K562 (cell line): ENCODE results near the gene CST5. TPM values are rescaled to one million over a fixed set of nuclear protein-coding genes. Genes with fewer than 3 reads are reported as not detected.

Experiments used
- ATAC-seq: fragments of 200-7000 bp; cut with Tn5 transposase; 3 replicates; pipeline ENCODE4 v1.9.1; 2020; ENCODE audit warnings: moderate library complexity
- BruUV-seq: library from RNA; stranded (reverse); fragments of 400-500 nt; replicated peaks from 2 replicates; lab custom pipeline; 2021; lab: Mats Ljungman, UMichigan
- CTCF ChIA-PET: fragments of 300-600 bp; formaldehyde crosslinking; extraction: SDS; loops from one replicate; lab custom pipeline; 2021; ENCODE audit warnings: low intra/inter-chr PET ratio; lab: Yijun Ruan, JAX
- POLR2A ChIA-PET: fragments of 300-600, 350-650 bp; sonication (Branson Sonifier 250); formaldehyde crosslinking; extraction: SDS; loops from one replicate; lab custom pipeline; 2021; ENCODE audit warnings: antibody characterized with exemption, inconsistent platforms; lab: Yijun Ruan, JAX
- DNase-seq, 4 experiments: peaks; one replicate each; pipeline versions ENCODE4 v3.0.0 to v3.0.0-alpha.2; 2011 to 2018; ENCODE audit warnings: low spot score in 3 of 4, mixed read lengths in 3 of 4; ENCODE audit errors: extremely low read depth in 1 of 4
- FAIRE-seq: peaks from 2 replicates; lab custom pipeline; 2011; peaks lifted over from hg19 to GRCh38; lab: Jason Lieb, UNC
- H2AFZ ChIP-seq: 2 replicates; pipeline ENCODE4 v1.6.0; 2011; ENCODE audit warnings: low read depth, low read length, control low read depth, inconsistent platforms
- H3K27ac ChIP-seq: fragments of 200-600 bp; 3 replicates; pipeline ENCODE4 v1.8.0; 2011; ENCODE audit warnings: low read depth, mild to moderate bottlenecking, control low read depth, inconsistent platforms, low read length, moderate library complexity, mixed read lengths; ENCODE audit errors: extremely low read depth
- H3K27me3 ChIP-seq, 2 experiments: fragments of 300-600 bp in 1 of 2; 2 replicates in 1 of 2; 3 replicates in 1 of 2; pipeline versions ENCODE4 v1.6.0 to v1.8.0; 2011; ENCODE audit warnings: inconsistent platforms in 2 of 2, low read length in 2 of 2, mild to moderate bottlenecking in 1 of 2, mixed read lengths in 1 of 2, moderate library complexity in 1 of 2; ENCODE audit not compliant: control insufficient read depth in 2 of 2, insufficient read depth in 2 of 2
- H3K36me3 ChIP-seq: fragments of 300-600 bp; 3 replicates; pipeline ENCODE4 v1.8.0; 2011; ENCODE audit warnings: mild to moderate bottlenecking, low read length, inconsistent platforms; ENCODE audit not compliant: control insufficient read depth, insufficient read depth
- H3K4me1 ChIP-seq, 2 experiments: fragments of 200-600 bp in 1 of 2; replicated peaks in 1 of 2; 2 replicates in 1 of 2; 3 replicates in 1 of 2; pipeline versions ENCODE4 v1.5.1 to v1.8.0; 2011; ENCODE audit warnings: inconsistent platforms in 2 of 2, low read length in 2 of 2, mild to moderate bottlenecking in 1 of 2, mixed read lengths in 1 of 2, moderate library complexity in 1 of 2; ENCODE audit not compliant: control insufficient read depth in 2 of 2, insufficient read depth in 2 of 2
- H3K4me2 ChIP-seq: 2 replicates; pipeline ENCODE4 v1.6.1; 2011; ENCODE audit warnings: low read length, control low read depth, inconsistent platforms, mixed read lengths; ENCODE audit not compliant: insufficient read depth
- H3K4me3 ChIP-seq: fragments of 200-600 bp; sonication (generic), shearing (Covaris generic); 2 replicates; pipeline ENCODE4 v1.5.1; 2016; ENCODE audit warnings: control low read depth, inconsistent platforms
- H3K79me2 ChIP-seq: fragments of 200-600 bp; 3 replicates; pipeline ENCODE4 v1.8.0; 2011; ENCODE audit warnings: low read length, inconsistent platforms; ENCODE audit not compliant: control insufficient read depth, insufficient read depth
- H3K9ac ChIP-seq, 2 experiments: 2 replicates each; pipeline versions ENCODE4 v1.6.0 to v1.6.1; 2011; ENCODE audit warnings: low read depth in 2 of 2, low read length in 2 of 2, control low read depth in 1 of 2, inconsistent platforms in 1 of 2, mild to moderate bottlenecking in 1 of 2, mixed read lengths in 1 of 2; ENCODE audit not compliant: insufficient read depth in 1 of 2
- H3K9me1 ChIP-seq: one replicate; pipeline ENCODE4 v1.6.0; 2011; ENCODE audit warnings: inconsistent platforms, mild to moderate bottlenecking, low read length, moderate library complexity; ENCODE audit not compliant: control insufficient read depth, insufficient read depth
- H3K9me3 ChIP-seq: replicated peaks from 2 replicates; pipeline ENCODE4 v1.5.1; 2011; ENCODE audit warnings: low read depth, low read length, inconsistent platforms; ENCODE audit not compliant: control insufficient read depth, insufficient read depth
- H4K20me1 ChIP-seq: replicated peaks from 2 replicates; pipeline ENCODE4 v1.6.1; 2011; ENCODE audit warnings: low read length, inconsistent platforms, mixed read lengths; ENCODE audit not compliant: control insufficient read depth, insufficient read depth
- CTBP1 ChIP-seq: fragments of 450-650 bp; IDR thresholded peaks from 2 replicates; pipeline ENCODE4 v1.6.1; 2016; ENCODE audit warnings: borderline replicate concordance
- E4F1 ChIP-seq: fragments of 250-450 bp; sonication (Bioruptor Pico); IDR thresholded peaks from 2 replicates; pipeline ENCODE4 v1.5.0; 2021; ENCODE audit warnings: mild to moderate bottlenecking, borderline replicate concordance
- PHB2 ChIP-seq: fragments of 450-650 bp; IDR thresholded peaks from 2 replicates; pipeline ENCODE4 v1.6.1; 2017; ENCODE audit warnings: low read depth
- POLR2B ChIP-seq: fragments of 450-650 bp; IDR thresholded peaks from 2 replicates; pipeline ENCODE4 v1.6.1; 2018; ENCODE audit warnings: low read depth; ENCODE audit not compliant: partially characterized antibody
- ZNF707 ChIP-seq: fragments of 250-450 bp; sonication (Bioruptor Pico); conservative IDR thresholded peaks from 2 replicates; pipeline ENCODE4 v1.8.0; 2022; ENCODE audit warnings: inconsistent platforms, mild to moderate bottlenecking, moderate library complexity
- WGBS: fragments of 100-300 bp; shearing (Covaris generic); methylation state at CpG from one replicate; pipeline ENCODE4 v1.1.6; 2016; ENCODE audit warnings: low coverage, mixed read lengths; ENCODE audit not compliant: insufficient coverage; ENCODE audit errors: missing lambda C conversion rate; 5-methylcytosine and 5-hydroxymethylcytosine counted together
- in situ Hi-C: fragments of 300-500 bp; cut with MboI; formaldehyde crosslinking; loops from 4 replicates; pipeline ENCODE4 v1.15.0; 2018; ENCODE audit warnings: inconsistent platforms, mixed read lengths
- intact Hi-C: fragments of 100-400 bp; cut with micrococcal nuclease; formaldehyde crosslinking; loops from 2 replicates; pipeline ENCODE4 v1.14.2; 2022
- polyA plus RNA-seq, 8 experiments: library from polyadenylated mRNA; depleted of rRNA in 4 of 8; stranded (reverse) in 5 of 8; unstranded in 3 of 8; fragments of >200 nt; fragmentation: Nextera tagmentation in 2 of 8; fragmentation: Illumina TruSeq in 1 of 8; extraction: Ambion mirVana in 2 of 8; extraction: Trizol in 1 of 8; gene quantifications; 2 replicates each; pipeline versions ENCODE4 v1.2.1 to v1.2.3, GENCODE V29; 2011 to 2014; ENCODE audit warnings: inconsistent platforms in 1 of 8, missing spikeins in 1 of 8
- total RNA-seq, 7 experiments: library from RNA; depleted of rRNA in 6 of 7; stranded (reverse); fragments of >200 nt in 6 of 7; fragmentation: Illumina TruSeq in 2 of 7; extraction: Trizol in 2 of 7; gene quantifications; 2 replicates each; pipeline versions ENCODE4 v1.2.1 to v1.2.3, GENCODE V29; 2011 to 2021; ENCODE audit warnings: low replicate concordance in 1 of 7

CST5 gene
- total and polyA plus RNA-seq, 9 of the 15 experiments (the other 6 are each of a cell fraction or from before 2014, with no cell fraction given), result not detected

DNA sequence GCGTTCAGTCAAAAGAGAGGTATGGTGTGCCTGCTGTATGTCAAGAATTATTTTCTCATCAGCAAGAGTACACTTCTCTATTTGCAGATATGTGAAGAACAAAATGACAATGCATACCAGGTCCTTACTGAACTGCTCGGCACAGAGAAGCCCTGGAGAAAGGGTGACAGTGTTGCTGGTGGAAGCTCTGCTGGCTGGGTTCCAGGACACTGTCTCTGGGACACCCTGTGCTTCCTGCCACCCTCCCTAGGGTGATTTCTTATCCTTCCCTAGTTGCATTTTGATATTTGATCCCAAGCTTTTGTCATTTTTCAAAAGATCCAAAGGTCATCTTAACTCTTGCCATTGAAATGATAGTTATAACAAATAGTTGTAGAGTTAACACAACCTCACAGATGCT lies 8.3 kb upstream of the CST5 start:
- Histone ChIP-seq H3K9ac (no peak overlapping the region), H4K20me1 (no peaks in the 10 kb centered on the region), H3K9me1 (no peaks in the 10 kb centered on the region), H3K27ac (no peak overlapping the region)
- ChIA-PET POLR2A (no interaction called here), CTCF (no interaction called here)
- in situ Hi-C loops (loop anchor here (10.0 kb wide), 1 partner anchor 107 kb away; no protein-coding TSS in a partner anchor), intact Hi-C loops (loop anchor here (5.0 kb wide), 1 partner anchor 109 kb away; no protein-coding TSS in a partner anchor)
- FAIRE-seq (no peak), DNase-seq (no peak)
- 0% methylated on average over 2 of the region's 2 CpGs for WGBS
- TF ChIP-seq CTBP1 (no peak), ZNF707 (CRISPR knock-in tag) (no peak), E4F1 (CRISPR knock-in tag) (no peak), POLR2B (no peak), PHB2 (no peak)
- TF ChIP-seq, all 486 proteins: peak for 0
- no peak for ATAC-seq
- Histone ChIP-seq H3K4me3 (no peak overlapping the region), H3K79me2 (no peaks in the 10 kb centered on the region), H3K36me3 (no peaks in the 10 kb centered on the region), H3K4me1 (no peaks in the 10 kb centered on the region), H3K27me3 (no peaks in the 10 kb centered on the region), H3K9me3 (no peaks in the 10 kb centered on the region), H3K4me2 (no peak overlapping the region), H2AFZ (no peak overlapping the region)
- BruUV-seq, result no TSS peak
